Keratinocyte (primary cell): ENCODE results near the gene RBBP9.

ENCODE experiments used
- EZH2 ChIP-seq: IDR thresholded peaks from one replicate; pipeline ENCODE4 v1.6.1; 2012; ENCODE audit warnings: inconsistent platforms, mild to moderate bottlenecking, low read length, moderate library complexity
- TF ChIP-seq, protein P1 (sequence below), 3 experiments: IDR thresholded peaks in 1 of 3; conservative IDR thresholded peaks in 1 of 3; optimal IDR thresholded peaks in 1 of 3; 2 replicates in 2 of 3; 3 replicates in 1 of 3; pipeline versions ENCODE3 to v1.5.1; 2011; ENCODE audit warnings: low read length in 3 of 3, mild to moderate bottlenecking in 3 of 3, moderate library complexity in 2 of 3, control low read depth in 1 of 3, inconsistent platforms in 1 of 3; ENCODE audit not compliant: insufficient read depth in 2 of 3; ENCODE audit errors: extremely low read depth in 1 of 3

DNA sequence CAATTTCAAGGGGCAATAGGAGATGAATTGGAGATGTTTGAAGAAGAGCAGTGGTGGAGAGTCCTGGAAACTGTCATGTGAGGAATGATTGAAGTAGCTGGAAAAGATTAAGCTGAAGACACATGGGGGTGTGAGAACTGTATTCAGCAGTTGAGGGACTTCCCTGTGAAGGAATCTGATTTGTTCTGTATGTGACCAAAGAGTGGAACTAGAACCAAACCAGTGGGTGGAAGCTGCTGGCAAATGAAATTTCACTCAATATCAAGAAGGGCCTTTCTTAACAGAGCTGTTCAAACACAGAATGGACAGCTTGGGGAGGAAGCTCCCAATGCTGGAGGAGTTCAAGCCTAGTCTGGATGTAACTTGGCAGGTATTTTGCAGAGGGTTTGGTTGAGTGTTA, 32.0 kb upstream of the RBBP9 start:
- TF ChIP-seq, protein P1, sequence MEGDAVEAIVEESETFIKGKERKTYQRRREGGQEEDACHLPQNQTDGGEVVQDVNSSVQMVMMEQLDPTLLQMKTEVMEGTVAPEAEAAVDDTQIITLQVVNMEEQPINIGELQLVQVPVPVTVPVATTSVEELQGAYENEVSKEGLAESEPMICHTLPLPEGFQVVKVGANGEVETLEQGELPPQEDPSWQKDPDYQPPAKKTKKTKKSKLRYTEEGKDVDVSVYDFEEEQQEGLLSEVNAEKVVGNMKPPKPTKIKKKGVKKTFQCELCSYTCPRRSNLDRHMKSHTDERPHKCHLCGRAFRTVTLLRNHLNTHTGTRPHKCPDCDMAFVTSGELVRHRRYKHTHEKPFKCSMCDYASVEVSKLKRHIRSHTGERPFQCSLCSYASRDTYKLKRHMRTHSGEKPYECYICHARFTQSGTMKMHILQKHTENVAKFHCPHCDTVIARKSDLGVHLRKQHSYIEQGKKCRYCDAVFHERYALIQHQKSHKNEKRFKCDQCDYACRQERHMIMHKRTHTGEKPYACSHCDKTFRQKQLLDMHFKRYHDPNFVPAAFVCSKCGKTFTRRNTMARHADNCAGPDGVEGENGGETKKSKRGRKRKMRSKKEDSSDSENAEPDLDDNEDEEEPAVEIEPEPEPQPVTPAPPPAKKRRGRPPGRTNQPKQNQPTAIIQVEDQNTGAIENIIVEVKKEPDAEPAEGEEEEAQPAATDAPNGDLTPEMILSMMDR (optimal IDR thresholded peaks at IDR 0.05 in 1 of 3, IDR thresholded peaks at IDR 0.05 in 1 of 3, conservative IDR thresholded peaks at IDR 0.05 in 1 of 3; ENCODE audit: extremely low read depth in 1 of 3, insufficient read depth in 2 of 3, low read length in 3 of 3): no peak
- no peak for TF ChIP-seq EZH2
